WTC11 (cell line): Measurements from ENCODE around the gene GPATCH4.

ENCODE experiments used
- ATF1 ChIP-seq: sonication (generic); formaldehyde crosslinking; IDR thresholded peaks from 2 replicates; pipeline ENCODE4 v1.8.1; 2023; ENCODE audit warnings: mild to moderate bottlenecking, moderate library complexity, missing genetic modification reagents
- CBFB ChIP-seq: sonication (generic); formaldehyde crosslinking; IDR thresholded peaks from 2 replicates; pipeline ENCODE4 v1.8.1; 2022; ENCODE audit warnings: mild to moderate bottlenecking, low read depth, missing genetic modification reagents
- E2F5 ChIP-seq: sonication (generic); formaldehyde crosslinking; IDR thresholded peaks from 2 replicates; pipeline ENCODE4 v1.8.1; 2022; ENCODE audit warnings: mild to moderate bottlenecking, moderate library complexity, missing genetic modification reagents
- FOXK1 ChIP-seq: sonication (generic); formaldehyde crosslinking; IDR thresholded peaks from 2 replicates; pipeline ENCODE4 v1.8.0; 2022; ENCODE audit warnings: mild to moderate bottlenecking, moderate library complexity, missing genetic modification reagents
- HMGXB4 ChIP-seq: sonication (generic); formaldehyde crosslinking; IDR thresholded peaks from 2 replicates; pipeline ENCODE4 v1.8.1; 2023; ENCODE audit warnings: mild to moderate bottlenecking, moderate library complexity, missing genetic modification reagents
- JUN ChIP-seq: sonication (generic); formaldehyde crosslinking; IDR thresholded peaks from 2 replicates; pipeline ENCODE4 v1.8.0; 2023; ENCODE audit warnings: mild to moderate bottlenecking, missing genetic modification reagents
- NFE2L1 ChIP-seq: sonication (generic); formaldehyde crosslinking; IDR thresholded peaks from 2 replicates; pipeline ENCODE4 v1.8.1; 2023; ENCODE audit warnings: missing genetic modification reagents
- PREB ChIP-seq: sonication (generic); formaldehyde crosslinking; IDR thresholded peaks from 2 replicates; pipeline ENCODE4 v1.8.1; 2022; ENCODE audit warnings: mild to moderate bottlenecking, missing genetic modification reagents, moderate library complexity, borderline replicate concordance
- SP1 ChIP-seq: sonication (generic); formaldehyde crosslinking; conservative IDR thresholded peaks from 2 replicates; pipeline ENCODE4 v1.8.1; 2022; ENCODE audit warnings: missing genetic modification reagents
- USF1 ChIP-seq: sonication (generic); formaldehyde crosslinking; IDR thresholded peaks from 2 replicates; pipeline ENCODE4 v1.8.0; 2022; ENCODE audit warnings: mild to moderate bottlenecking, missing genetic modification reagents
- ZNF232 ChIP-seq: sonication (generic); formaldehyde crosslinking; IDR thresholded peaks from 2 replicates; pipeline ENCODE4 v1.8.0; 2022; ENCODE audit warnings: mild to moderate bottlenecking, missing genetic modification reagents
- TF ChIP-seq, protein P1 (sequence below): sonication (generic); formaldehyde crosslinking; IDR thresholded peaks from 2 replicates; pipeline ENCODE4 v1.8.1; 2023; ENCODE audit warnings: mild to moderate bottlenecking, missing genetic modification reagents, moderate library complexity
- TF ChIP-seq, protein P2 (sequence below): fragments of 200-600 bp; IDR thresholded peaks from 2 replicates; pipeline ENCODE4 v1.8.0; 2022; ENCODE audit warnings: antibody characterized with exemption

DNA sequence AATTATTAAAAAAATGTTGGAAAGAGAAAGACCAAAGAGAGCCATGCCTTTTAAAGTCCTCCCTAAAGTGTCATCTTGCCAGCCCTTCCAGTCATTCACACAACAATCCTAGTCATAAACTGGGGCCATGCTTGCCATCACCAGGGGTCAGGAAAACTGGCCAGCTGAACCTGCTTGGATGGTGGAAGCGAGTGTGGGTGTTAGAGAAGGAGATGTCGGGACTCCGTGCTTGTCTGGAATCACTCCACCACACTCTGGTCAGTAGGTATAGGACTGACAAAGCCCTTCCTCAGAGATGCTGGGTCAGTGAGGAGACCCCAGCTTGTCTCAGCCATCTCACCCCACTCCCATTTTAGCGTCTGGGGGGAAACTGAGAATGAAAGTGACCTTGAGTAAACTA lies 14.7 kb upstream of the GPATCH4 start:
- no peak for TF ChIP-seq ATF1 (CRISPR knock-in tag)
- TF ChIP-seq, protein P1, sequence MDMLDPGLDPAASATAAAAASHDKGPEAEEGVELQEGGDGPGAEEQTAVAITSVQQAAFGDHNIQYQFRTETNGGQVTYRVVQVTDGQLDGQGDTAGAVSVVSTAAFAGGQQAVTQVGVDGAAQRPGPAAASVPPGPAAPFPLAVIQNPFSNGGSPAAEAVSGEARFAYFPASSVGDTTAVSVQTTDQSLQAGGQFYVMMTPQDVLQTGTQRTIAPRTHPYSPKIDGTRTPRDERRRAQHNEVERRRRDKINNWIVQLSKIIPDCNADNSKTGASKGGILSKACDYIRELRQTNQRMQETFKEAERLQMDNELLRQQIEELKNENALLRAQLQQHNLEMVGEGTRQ (CRISPR knock-in tag), result no peak
- no peak for TF ChIP-seq USF1 (CRISPR knock-in tag)
- TF ChIP-seq, protein P2, sequence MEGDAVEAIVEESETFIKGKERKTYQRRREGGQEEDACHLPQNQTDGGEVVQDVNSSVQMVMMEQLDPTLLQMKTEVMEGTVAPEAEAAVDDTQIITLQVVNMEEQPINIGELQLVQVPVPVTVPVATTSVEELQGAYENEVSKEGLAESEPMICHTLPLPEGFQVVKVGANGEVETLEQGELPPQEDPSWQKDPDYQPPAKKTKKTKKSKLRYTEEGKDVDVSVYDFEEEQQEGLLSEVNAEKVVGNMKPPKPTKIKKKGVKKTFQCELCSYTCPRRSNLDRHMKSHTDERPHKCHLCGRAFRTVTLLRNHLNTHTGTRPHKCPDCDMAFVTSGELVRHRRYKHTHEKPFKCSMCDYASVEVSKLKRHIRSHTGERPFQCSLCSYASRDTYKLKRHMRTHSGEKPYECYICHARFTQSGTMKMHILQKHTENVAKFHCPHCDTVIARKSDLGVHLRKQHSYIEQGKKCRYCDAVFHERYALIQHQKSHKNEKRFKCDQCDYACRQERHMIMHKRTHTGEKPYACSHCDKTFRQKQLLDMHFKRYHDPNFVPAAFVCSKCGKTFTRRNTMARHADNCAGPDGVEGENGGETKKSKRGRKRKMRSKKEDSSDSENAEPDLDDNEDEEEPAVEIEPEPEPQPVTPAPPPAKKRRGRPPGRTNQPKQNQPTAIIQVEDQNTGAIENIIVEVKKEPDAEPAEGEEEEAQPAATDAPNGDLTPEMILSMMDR, result no peak
- TF ChIP-seq JUN (CRISPR knock-in tag), result no peak
- no peak for TF ChIP-seq FOXK1 (CRISPR knock-in tag)
- no peak for TF ChIP-seq HMGXB4 (CRISPR knock-in tag)
- no peak for TF ChIP-seq NFE2L1 (CRISPR knock-in tag)
- TF ChIP-seq CBFB (CRISPR knock-in tag), result no peak
- TF ChIP-seq PREB (CRISPR knock-in tag), result no peak
- no peak for TF ChIP-seq E2F5 (CRISPR knock-in tag)
- no peak for TF ChIP-seq SP1 (CRISPR knock-in tag)
- TF ChIP-seq ZNF232, result no peak
